SK-N-SH (cell line): ENCODE data around the gene STPG2. TPM values are rescaled to one million over a fixed set of nuclear protein-coding genes. Genes with fewer than 3 reads are reported as not detected.

Source experiments
- CTCF ChIA-PET: fragments of 300-600, 350-600 bp; formaldehyde crosslinking; extraction: SDS; loops from one replicate; lab custom pipeline; 2021; lab: Yijun Ruan, JAX
- POLR2A ChIA-PET: fragments of 350-600 bp; sonication (Branson Sonifier 250); formaldehyde crosslinking; extraction: SDS; loops from one replicate; lab custom pipeline; 2020; ENCODE audit warnings: antibody characterized with exemption, inconsistent platforms; lab: Yijun Ruan, JAX
- DNase-seq: peaks from one replicate; pipeline ENCODE4 v3.0.0; 2012
- H2AFZ ChIP-seq: fragments of 200-600 bp; sonication (generic); 2 replicates; pipeline ENCODE4 v1.8.1; 2016; ENCODE audit warnings: antibody characterized with exemption, mild to moderate bottlenecking, low read depth
- H3F3A ChIP-seq: fragments of 200-600 bp; sonication (generic); replicated peaks from 2 replicates; pipeline ENCODE3; 2016; ENCODE audit warnings: antibody characterized with exemption, mild to moderate bottlenecking; ENCODE audit not compliant: insufficient read depth
- H3K27ac ChIP-seq, 2 experiments: fragments of 200-500 bp in 1 of 2; fragments of 200-600 bp in 1 of 2; sonication (Bioruptor generic) in 1 of 2; sonication (generic), shearing (Covaris generic) in 1 of 2; 2 replicates each; pipeline versions ENCODE4 v1.5.1 to v1.6.1; 2014 to 2016; ENCODE audit warnings: low read depth in 2 of 2, inconsistent platforms in 1 of 2, low read length in 1 of 2, mild to moderate bottlenecking in 1 of 2, mixed read lengths in 1 of 2
- H3K27me3 ChIP-seq: fragments of 200-600 bp; sonication (generic), shearing (Covaris generic); 2 replicates; pipeline ENCODE4 v1.6.1; 2016; ENCODE audit warnings: mixed run types; ENCODE audit not compliant: insufficient read depth
- H3K36me3 ChIP-seq, 2 experiments: fragments of 200-500 bp in 1 of 2; fragments of 200-600 bp in 1 of 2; sonication (Bioruptor generic) in 1 of 2; sonication (generic) in 1 of 2; replicated peaks in 1 of 2; 2 replicates each; pipeline versions ENCODE3 to v1.5.1; 2014 to 2016; ENCODE audit warnings: low read length in 1 of 2, mild to moderate bottlenecking in 1 of 2; ENCODE audit not compliant: insufficient read depth in 2 of 2, control insufficient read depth in 1 of 2
- H3K4me1 ChIP-seq, 2 experiments: fragments of 200-500 bp in 1 of 2; fragments of 200-600 bp in 1 of 2; sonication (Bioruptor generic) in 1 of 2; sonication (generic), shearing (Covaris generic) in 1 of 2; 2 replicates each; pipeline versions ENCODE4 v1.5.1 to v1.6.1; 2014 to 2016; ENCODE audit warnings: low read depth in 1 of 2, low read length in 1 of 2, mixed run types in 1 of 2; ENCODE audit not compliant: insufficient read depth in 2 of 2, control insufficient read depth in 1 of 2
- H3K4me2 ChIP-seq: fragments of 200-600 bp; sonication (generic), shearing (Covaris generic); 2 replicates; pipeline ENCODE4 v1.6.1; 2017; ENCODE audit warnings: mixed run types
- H3K4me3 ChIP-seq, 2 experiments: fragments of 200-500 bp in 1 of 2; fragments of 200-600 bp in 1 of 2; sonication (Bioruptor generic) in 1 of 2; sonication (generic), shearing (Covaris generic) in 1 of 2; 2 replicates each; pipeline versions ENCODE4 v1.5.1 to v1.8.1; 2014 to 2016; ENCODE audit warnings: low read depth in 2 of 2, inconsistent platforms in 1 of 2, low read length in 1 of 2, mild to moderate bottlenecking in 1 of 2, mixed read lengths in 1 of 2, moderate library complexity in 1 of 2
- H3K79me2 ChIP-seq: fragments of 200-600 bp; sonication (generic); 2 replicates; pipeline ENCODE4 v1.8.1; 2017; ENCODE audit warnings: mild to moderate bottlenecking; ENCODE audit not compliant: insufficient read depth
- H3K9ac ChIP-seq: fragments of 200-600 bp; sonication (generic); 2 replicates; pipeline ENCODE4 v1.6.1; 2017; ENCODE audit warnings: mixed run types
- H3K9me2 ChIP-seq: fragments of 200-600 bp; sonication (generic); 2 replicates; pipeline ENCODE4 v1.6.1; 2017; ENCODE audit warnings: mixed run types
- H3K9me3 ChIP-seq: fragments of 200-600 bp; sonication (generic); 2 replicates; pipeline ENCODE4 v1.6.1; 2017; ENCODE audit warnings: mixed run types, mild to moderate bottlenecking, moderate library complexity
- H4K20me1 ChIP-seq: fragments of 200-600 bp; sonication (generic); 2 replicates; pipeline ENCODE4 v1.6.1; 2017; ENCODE audit warnings: mild to moderate bottlenecking, mixed run types; ENCODE audit not compliant: insufficient read depth
- CHD2 ChIP-seq: fragments of 150-350 bp; IDR thresholded peaks from 2 replicates; pipeline ENCODE4 v1.6.1; 2018; ENCODE audit warnings: low read length; ENCODE audit not compliant: partially characterized antibody
- ELF1 ChIP-seq: IDR thresholded peaks from 2 replicates; pipeline ENCODE4 v1.4.0; 2012
- FOXJ3 ChIP-seq: sonication (generic); formaldehyde crosslinking; IDR thresholded peaks from 2 replicates; pipeline ENCODE4 v1.5.1; 2020; ENCODE audit warnings: mild to moderate bottlenecking, missing genetic modification reagents
- MEF2A ChIP-seq: IDR thresholded peaks from 2 replicates; pipeline ENCODE4 v1.4.0; 2012; ENCODE audit warnings: low read depth, borderline replicate concordance
- MXI1 ChIP-seq: IDR thresholded peaks from 2 replicates; pipeline ENCODE4 v1.6.1; 2012; ENCODE audit warnings: mild to moderate bottlenecking, low read depth, low read length, improper control_type of control experiment
- NFIC ChIP-seq: IDR thresholded peaks from 2 replicates; pipeline ENCODE4 v1.4.0; 2012; ENCODE audit warnings: borderline replicate concordance
- RAD21 ChIP-seq: IDR thresholded peaks from 2 replicates; pipeline ENCODE4 v1.6.1; 2012; ENCODE audit warnings: mild to moderate bottlenecking, low read length
- RCOR1 ChIP-seq: fragments of 150-350 bp; IDR thresholded peaks from 2 replicates; pipeline ENCODE4 v1.6.1; 2017; ENCODE audit warnings: antibody characterized with exemption, low read length
- RFX5 ChIP-seq: IDR thresholded peaks from 2 replicates; pipeline ENCODE4 v1.6.1; 2012; ENCODE audit warnings: mild to moderate bottlenecking, improper control_type of control experiment, low read length
- SMC3 ChIP-seq: IDR thresholded peaks from 2 replicates; pipeline ENCODE4 v1.6.1; 2012; ENCODE audit warnings: low read depth, low read length, improper control_type of control experiment
- TAF1 ChIP-seq: IDR thresholded peaks from 2 replicates; pipeline ENCODE4 v1.6.1; 2012; ENCODE audit warnings: low read depth, mild to moderate bottlenecking, low read length, moderate library complexity, borderline replicate concordance
- TCF12 ChIP-seq: IDR thresholded peaks from 2 replicates; pipeline ENCODE4 v1.4.0; 2012
- TEAD4 ChIP-seq: IDR thresholded peaks from 2 replicates; pipeline ENCODE4 v1.4.0; 2012; ENCODE audit warnings: mild to moderate bottlenecking, borderline replicate concordance; ENCODE audit not compliant: insufficient read depth
- YY1 ChIP-seq: IDR thresholded peaks from 2 replicates; pipeline ENCODE4 v1.4.0; 2012; ENCODE audit warnings: low read depth, mild to moderate bottlenecking
- WGBS: methylation state at CpG from one replicate; pipeline ENCODE4 v1.1.6; 2017; ENCODE audit warnings: low lambda C conversion rate; 5-methylcytosine and 5-hydroxymethylcytosine counted together
- polyA plus RNA-seq, 3 experiments: library from polyadenylated mRNA; depleted of rRNA; stranded (reverse); fragments of >200 nt; gene quantifications; 2 replicates each; pipeline ENCODE4 v1.2.3, GENCODE V29; 2012
- TF ChIP-seq, protein P1 (sequence below): IDR thresholded peaks from 2 replicates; pipeline ENCODE4; 2012
- TF ChIP-seq, protein P2 (sequence below): IDR thresholded peaks from 2 replicates; pipeline ENCODE4 v1.4.0; 2012; ENCODE audit warnings: low read depth, borderline replicate concordance
- TF ChIP-seq, protein P3 (sequence below): fragments of 150-350 bp; IDR thresholded peaks from 2 replicates; pipeline ENCODE4 v1.6.1; 2017; ENCODE audit warnings: antibody characterized with exemption, low read length, low read depth, borderline replicate concordance
- TF ChIP-seq, protein P4 (sequence below): IDR thresholded peaks from 2 replicates; pipeline ENCODE4 v1.6.1; 2012; ENCODE audit warnings: mild to moderate bottlenecking, low read depth, low read length, moderate library complexity
- TF ChIP-seq, protein P5 (sequence below): IDR thresholded peaks from 2 replicates; pipeline ENCODE4 v1.4.0; 2012; ENCODE audit warnings: low read depth

Gene STPG2
- polyA plus RNA-seq, 1 of the 3 experiments (the other 2 are of a cell fraction) = not detected

DNA sequence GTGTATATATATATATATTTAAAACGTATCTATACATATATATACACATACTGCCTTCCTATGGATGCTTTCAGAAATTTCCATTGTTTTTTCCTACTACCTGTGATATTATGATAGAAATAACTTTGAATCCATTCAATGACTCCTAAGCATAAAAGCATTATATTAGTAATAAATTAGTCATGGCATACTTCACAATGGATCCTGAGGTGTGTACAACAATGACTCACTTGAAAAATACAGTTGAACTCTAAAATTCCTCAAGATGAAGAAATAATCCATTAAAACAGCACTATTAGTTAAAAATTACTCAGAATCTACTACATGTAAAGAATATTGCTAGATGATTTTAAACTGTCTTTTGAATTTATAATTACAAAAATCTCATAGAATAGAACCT is 201.1 kb downstream of the STPG2 start:
- DNase-seq = no peak
- POLR2A ChIA-PET = no interaction called here

More for the DNA sequence above, 201.1 kb downstream of the STPG2 start:
- CTCF ChIA-PET = no interaction called here
- TF ChIP-seq TEAD4 (no peak), MXI1 (no peak), YY1 (no peak), SMC3 (no peak), RCOR1 (no peak), MEF2A (no peak), RFX5 (no peak), TAF1 (no peak), NFIC (no peak), CHD2 (no peak), FOXJ3 (CRISPR knock-in tag) (no peak), TCF12 (no peak), ELF1 (no peak), RAD21 (no peak)
- TF ChIP-seq, protein P1, sequence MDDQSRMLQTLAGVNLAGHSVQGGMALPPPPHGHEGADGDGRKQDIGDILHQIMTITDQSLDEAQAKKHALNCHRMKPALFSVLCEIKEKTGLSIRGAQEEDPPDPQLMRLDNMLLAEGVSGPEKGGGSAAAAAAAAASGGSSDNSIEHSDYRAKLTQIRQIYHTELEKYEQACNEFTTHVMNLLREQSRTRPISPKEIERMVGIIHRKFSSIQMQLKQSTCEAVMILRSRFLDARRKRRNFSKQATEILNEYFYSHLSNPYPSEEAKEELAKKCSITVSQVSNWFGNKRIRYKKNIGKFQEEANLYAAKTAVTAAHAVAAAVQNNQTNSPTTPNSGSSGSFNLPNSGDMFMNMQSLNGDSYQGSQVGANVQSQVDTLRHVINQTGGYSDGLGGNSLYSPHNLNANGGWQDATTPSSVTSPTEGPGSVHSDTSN = no peak
- TF ChIP-seq, protein P2, sequence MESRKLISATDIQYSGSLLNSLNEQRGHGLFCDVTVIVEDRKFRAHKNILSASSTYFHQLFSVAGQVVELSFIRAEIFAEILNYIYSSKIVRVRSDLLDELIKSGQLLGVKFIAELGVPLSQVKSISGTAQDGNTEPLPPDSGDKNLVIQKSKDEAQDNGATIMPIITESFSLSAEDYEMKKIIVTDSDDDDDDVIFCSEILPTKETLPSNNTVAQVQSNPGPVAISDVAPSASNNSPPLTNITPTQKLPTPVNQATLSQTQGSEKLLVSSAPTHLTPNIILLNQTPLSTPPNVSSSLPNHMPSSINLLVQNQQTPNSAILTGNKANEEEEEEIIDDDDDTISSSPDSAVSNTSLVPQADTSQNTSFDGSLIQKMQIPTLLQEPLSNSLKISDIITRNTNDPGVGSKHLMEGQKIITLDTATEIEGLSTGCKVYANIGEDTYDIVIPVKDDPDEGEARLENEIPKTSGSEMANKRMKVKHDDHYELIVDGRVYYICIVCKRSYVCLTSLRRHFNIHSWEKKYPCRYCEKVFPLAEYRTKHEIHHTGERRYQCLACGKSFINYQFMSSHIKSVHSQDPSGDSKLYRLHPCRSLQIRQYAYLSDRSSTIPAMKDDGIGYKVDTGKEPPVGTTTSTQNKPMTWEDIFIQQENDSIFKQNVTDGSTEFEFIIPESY = no peak
- TF ChIP-seq, protein P3, sequence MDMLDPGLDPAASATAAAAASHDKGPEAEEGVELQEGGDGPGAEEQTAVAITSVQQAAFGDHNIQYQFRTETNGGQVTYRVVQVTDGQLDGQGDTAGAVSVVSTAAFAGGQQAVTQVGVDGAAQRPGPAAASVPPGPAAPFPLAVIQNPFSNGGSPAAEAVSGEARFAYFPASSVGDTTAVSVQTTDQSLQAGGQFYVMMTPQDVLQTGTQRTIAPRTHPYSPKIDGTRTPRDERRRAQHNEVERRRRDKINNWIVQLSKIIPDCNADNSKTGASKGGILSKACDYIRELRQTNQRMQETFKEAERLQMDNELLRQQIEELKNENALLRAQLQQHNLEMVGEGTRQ = no peak
- TF ChIP-seq, protein P4, sequence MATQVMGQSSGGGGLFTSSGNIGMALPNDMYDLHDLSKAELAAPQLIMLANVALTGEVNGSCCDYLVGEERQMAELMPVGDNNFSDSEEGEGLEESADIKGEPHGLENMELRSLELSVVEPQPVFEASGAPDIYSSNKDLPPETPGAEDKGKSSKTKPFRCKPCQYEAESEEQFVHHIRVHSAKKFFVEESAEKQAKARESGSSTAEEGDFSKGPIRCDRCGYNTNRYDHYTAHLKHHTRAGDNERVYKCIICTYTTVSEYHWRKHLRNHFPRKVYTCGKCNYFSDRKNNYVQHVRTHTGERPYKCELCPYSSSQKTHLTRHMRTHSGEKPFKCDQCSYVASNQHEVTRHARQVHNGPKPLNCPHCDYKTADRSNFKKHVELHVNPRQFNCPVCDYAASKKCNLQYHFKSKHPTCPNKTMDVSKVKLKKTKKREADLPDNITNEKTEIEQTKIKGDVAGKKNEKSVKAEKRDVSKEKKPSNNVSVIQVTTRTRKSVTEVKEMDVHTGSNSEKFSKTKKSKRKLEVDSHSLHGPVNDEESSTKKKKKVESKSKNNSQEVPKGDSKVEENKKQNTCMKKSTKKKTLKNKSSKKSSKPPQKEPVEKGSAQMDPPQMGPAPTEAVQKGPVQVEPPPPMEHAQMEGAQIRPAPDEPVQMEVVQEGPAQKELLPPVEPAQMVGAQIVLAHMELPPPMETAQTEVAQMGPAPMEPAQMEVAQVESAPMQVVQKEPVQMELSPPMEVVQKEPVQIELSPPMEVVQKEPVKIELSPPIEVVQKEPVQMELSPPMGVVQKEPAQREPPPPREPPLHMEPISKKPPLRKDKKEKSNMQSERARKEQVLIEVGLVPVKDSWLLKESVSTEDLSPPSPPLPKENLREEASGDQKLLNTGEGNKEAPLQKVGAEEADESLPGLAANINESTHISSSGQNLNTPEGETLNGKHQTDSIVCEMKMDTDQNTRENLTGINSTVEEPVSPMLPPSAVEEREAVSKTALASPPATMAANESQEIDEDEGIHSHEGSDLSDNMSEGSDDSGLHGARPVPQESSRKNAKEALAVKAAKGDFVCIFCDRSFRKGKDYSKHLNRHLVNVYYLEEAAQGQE = no peak
- TF ChIP-seq, protein P5, sequence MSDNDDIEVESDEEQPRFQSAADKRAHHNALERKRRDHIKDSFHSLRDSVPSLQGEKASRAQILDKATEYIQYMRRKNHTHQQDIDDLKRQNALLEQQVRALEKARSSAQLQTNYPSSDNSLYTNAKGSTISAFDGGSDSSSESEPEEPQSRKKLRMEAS = no peak
- Histone ChIP-seq H3K4me2 (no peak overlapping the region), H3K4me1 (no peaks in the 10 kb centered on the region), H3K9ac (no peak overlapping the region), H3F3A (no peaks in the 10 kb centered on the region), H4K20me1 (no peaks in the 10 kb centered on the region), H2AFZ (no peak overlapping the region), H3K27ac (no peak overlapping the region), H3K9me3 (no peaks in the 10 kb centered on the region; the same call in 1 of the 2 replicates), H3K79me2 (no peaks in the 10 kb centered on the region), H3K4me3 (no peak overlapping the region), H3K9me2 (no peaks in the 10 kb centered on the region), H3K36me3 (no peaks in the 10 kb centered on the region), H3K27me3 (no peaks in the 10 kb centered on the region)
- 4% methylated on average over 1 of the region's 1 CpG for WGBS
